Muscle of back (tissue), 11 donors: ENCODE data around the gene CRISPLD2. TPM values are rescaled to one million over a fixed set of nuclear protein-coding genes. Genes with fewer than 3 reads are reported as not detected.
"Not testable (repeated sequence)": the region's sequence is repeated elsewhere in the genome, so short reads cannot be mapped to it uniquely, and the experiment has no call there.

ENCODE experiments used
- DNase-seq, 3 donors: peaks; one replicate each; pipeline versions ENCODE4 v3.0.0 to v3.0.0-alpha.2; 2013
- polyA plus RNA-seq, 10 donors: library from polyadenylated mRNA; unstranded; fragments of 120-200 nt; gene quantifications; one replicate each; pipeline ENCODE4 v1.2.1, GENCODE V29; 2013; ENCODE audit not compliant: insufficient read length in 10 of 10

CRISPLD2 gene
- polyA plus RNA-seq, 10 donors, result 4.1 to 8.8 (median 6.8) TPM

DNA sequence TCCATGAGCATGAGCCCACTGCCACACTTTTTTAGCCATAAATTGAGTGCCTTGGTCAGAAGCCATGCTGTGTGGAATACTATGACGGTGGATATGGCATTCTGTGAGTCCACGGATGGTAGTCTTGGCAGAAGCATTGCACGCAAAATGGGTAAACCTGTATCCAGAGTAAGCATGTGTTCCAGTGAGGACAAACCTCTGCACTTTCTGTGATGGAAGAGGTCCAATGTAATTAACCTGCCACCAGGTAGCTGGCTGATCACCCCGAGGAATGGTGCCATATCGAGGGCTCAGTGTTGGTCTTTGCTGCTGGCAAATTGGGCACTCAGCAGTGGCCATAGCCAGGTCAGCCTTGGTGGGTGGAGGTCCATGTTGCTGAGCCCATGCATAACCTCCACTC lies 37.0 kb downstream of the CRISPLD2 start:
- DNase-seq, result not testable (repeated sequence)

GRCh38 chr16:84859681-84860080 lies 39.9 kb downstream of the CRISPLD2 start:
- DNase-seq, result no peak

DNA sequence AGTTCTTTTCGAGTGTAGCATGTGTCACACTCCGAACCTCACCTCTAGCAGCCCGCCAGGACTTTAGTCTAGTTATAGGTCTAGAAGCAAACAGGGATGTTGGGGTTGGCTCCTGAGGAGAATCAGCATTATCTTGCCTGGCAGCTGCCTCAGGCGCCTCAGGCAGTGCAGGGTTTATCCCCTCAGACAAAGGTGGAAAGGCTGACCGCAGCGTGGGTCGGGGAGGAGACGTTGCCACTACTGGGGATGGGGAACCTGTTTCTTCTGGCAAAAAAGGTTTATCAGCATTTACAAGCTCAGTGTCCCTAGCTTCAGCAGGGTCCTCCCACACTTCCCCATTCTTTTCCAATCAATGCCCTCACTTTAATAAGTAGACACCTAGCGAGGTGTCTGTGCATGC lies 40.6 kb downstream of the CRISPLD2 start:
- no peak for DNase-seq

- no peak for DNase-seq
Observed at GRCh38 chr16:84861671-84862070, 41.9 kb downstream of the CRISPLD2 start.

DNA sequence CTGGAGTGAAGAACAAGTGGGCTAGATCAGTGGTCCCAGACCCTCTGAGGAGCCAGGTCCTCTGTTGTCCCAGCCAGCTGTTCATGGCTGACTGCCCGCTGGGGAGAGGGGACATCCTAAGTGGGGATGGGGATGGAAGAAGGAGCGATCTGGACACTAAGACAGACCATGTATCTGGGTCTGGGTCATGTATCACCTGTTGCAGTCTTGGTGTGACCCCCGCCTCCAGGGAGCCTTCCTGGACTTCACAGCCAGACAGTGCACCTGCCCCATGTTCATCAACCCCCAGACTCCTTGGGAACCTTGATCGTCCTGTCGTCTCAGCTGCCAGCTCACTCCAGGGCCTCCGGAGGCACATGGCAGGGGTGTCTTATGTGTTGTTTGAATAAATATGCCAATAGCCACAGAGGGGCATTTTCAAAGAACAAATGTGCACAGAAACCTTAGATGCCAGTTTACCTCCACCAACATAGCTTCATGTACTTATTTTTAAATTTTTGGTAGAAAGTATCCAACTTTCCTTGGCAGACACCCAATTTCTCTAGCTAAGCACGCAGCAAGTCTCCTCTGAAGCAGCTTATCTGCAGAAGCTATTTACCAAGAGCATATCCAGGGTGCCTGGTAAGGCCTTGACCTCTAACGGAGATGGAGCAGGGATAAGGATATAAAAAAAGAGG lies 43.2 kb downstream of the CRISPLD2 start:
- no peak for DNase-seq

DNA sequence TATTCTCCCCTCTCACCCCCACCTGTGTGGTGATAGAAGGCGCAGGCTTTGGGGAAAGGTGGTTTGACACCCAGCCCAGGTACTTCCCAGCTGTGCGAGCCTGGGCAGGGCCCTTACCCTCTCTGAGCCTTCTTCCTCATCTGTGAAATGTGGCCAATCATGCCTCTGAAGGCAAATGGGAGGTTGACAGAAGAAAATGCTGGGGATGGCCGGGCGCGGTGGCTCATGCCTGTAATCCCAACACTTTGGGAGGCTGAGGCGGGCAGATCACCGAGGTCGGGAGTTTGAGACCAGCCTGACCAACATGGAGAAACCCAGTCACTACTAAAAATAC lies 43.7 kb downstream of the CRISPLD2 start:
- no peak for DNase-seq

GRCh38 chr16:84864326-84864955 lies 44.7 kb downstream of the CRISPLD2 start:
- DNase-seq, result peak in 1 of 3 donors; percentile 52

GRCh38 chr16:84867696-84868095 lies 47.9 kb downstream of the CRISPLD2 start:
- DNase-seq, result no peak

DNA sequence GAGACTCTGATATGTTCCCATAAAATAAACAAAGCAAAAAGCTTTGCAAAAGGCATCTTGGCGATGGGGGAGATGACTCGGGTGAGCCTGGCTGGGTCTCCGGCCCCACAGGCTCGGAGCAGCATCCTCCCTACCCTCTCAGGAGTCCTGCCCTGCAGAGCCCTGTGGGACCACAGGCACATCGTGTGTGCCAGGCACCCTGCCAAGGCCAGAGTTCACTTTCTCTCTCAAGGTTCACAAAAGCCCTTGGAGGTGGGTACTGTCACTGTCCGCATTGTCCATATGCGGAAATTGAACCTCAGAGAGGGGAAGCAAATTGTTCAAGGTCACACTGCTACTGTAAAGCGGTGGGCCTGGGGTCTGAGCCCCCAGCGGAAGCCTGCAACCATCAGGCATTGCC lies 48.5 kb downstream of the CRISPLD2 start:
- DNase-seq, result no peak

GRCh38 chr16:84868829-84869472 lies 49.2 kb downstream of the CRISPLD2 start:
- peak; percentile 45 to 71 (median 60) for DNase-seq

GRCh38 chr16:84869473-84869845 lies 49.7 kb downstream of the CRISPLD2 start:
- peak in 1 of 3 donors; percentile 39 for DNase-seq

DNA sequence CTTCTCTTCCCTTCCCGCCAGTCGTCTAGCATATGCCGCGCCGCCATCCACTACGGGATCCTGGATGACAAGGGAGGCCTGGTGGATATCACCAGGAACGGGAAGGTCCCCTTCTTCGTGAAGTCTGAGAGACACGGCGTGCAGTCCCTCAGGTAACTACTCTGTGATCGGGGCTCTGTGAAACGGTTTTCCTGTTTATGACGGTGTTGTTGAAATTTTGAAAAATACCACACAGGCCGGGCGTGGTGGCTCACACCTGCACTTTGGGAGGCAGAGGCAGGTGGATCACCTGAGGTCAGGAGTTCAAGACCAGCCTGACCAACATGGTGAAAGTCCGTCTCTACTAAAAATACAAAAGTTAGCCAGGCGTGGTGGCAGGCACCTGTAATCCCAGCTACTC lies 53.2 kb downstream of the CRISPLD2 start:
- not testable (repeated sequence) for DNase-seq

DNA sequence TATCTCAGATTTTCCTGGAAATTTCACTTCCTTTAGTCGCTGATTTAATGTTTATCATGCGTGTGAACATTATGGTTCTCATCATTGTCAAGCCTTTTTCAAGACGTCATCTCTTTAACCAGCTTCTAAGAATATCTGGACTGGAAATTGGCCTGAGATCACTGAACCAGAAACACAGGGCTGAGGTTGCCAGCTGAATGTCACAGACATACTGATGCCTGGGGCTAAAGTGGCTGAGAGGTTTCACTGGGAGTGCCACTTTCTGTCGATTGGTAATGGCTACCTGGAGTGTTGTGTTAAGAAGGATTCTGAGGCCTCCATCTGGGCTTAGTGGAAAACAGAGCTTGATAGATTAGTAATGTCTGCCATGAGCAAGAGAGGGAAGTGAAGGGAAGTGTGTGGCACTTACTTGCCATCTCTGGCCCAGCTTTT lies 54.2 kb downstream of the CRISPLD2 start:
- DNase-seq, result no peak

DNA sequence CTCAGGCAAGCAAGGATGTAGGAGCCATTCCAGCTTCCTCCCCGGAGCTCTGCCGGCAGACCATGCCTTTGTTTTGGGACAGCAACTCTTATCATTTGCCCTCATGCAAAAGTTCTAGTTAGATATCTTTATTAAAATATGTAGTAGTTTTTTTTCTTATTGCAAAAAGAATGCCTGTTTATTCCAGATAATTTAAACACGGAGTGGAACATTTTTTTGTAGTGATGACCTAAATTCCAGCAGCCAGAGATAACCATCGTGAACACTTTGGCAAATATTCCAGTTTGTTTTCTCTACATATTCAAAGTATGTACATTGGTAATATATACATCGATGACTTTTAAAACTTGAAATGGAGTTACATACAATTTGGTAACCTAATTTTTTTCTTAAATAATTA lies 54.8 kb downstream of the CRISPLD2 start:
- DNase-seq, result no peak

DNA sequence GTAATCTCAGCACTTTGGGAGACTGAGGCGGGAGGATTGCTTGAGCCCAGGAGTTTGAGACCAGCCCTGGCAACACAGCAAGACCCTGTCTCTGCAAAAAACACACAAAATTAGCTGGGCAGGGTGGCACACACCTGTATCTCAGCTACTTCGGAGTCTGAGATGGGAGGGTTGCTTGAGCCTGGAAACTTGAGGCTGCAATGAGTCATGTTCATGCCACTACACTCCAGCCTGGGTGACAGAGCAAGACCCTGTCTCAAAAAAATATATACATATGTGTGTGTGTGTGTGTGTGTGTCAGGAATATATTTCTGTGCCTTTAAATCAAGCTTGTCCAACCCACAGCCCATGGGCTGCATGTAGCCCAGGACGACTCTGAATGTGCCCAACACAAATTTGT lies 55.2 kb downstream of the CRISPLD2 start:
- DNase-seq, result no peak

- DNase-seq, result no peak
Observed at GRCh38 chr16:84875846-84876245, 56.1 kb downstream of the CRISPLD2 start.

GRCh38 chr16:84876873-84877606 lies 57.3 kb downstream of the CRISPLD2 start:
- DNase-seq, result no peak

GRCh38 chr16:84878770-84879169 lies 59.0 kb downstream of the CRISPLD2 start:
- no peak for DNase-seq

GRCh38 chr16:84879569-84880487 lies 60.0 kb downstream of the CRISPLD2 start:
- DNase-seq, result no peak

DNA sequence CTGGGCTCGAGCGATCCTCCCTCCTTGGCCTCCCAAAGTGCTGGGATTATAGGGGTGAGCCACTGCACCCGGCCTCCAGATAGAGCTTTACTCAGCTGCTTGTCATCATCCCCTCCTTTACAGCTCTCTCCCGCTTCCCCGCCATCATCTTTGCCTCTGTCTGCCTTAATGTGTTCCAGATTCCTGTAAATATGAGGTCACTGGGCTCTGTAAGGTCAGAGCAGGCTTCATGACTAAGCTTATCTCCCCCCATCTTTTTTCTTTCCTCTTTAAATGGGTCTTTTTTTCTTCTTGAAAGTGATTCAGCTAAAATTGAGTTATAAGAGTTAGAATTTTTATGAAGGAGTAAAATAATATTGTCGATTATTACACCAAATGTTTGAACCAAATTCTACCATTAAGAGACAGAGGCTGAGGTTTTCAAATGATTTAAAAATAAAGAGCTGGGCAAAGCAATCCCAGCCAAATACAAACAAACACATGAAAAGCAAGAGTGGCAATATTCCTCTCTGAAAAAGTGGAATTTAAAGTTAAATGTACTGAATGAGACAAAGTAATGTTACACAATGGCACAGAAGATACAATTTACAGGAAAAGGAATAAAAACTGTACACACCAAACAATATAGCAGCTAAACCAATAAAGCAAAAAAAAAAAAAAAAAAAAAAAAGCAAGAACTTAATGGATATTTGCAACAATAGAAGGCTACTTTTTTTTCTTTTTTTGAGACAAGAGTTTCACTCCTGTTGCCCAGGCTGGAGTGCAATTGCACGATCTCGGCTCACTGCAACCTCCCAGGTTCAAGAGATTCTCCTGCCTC lies 62.1 kb downstream of the CRISPLD2 start:
- peak in 2 of 3 donors; percentile 16 to 88 for DNase-seq

DNA sequence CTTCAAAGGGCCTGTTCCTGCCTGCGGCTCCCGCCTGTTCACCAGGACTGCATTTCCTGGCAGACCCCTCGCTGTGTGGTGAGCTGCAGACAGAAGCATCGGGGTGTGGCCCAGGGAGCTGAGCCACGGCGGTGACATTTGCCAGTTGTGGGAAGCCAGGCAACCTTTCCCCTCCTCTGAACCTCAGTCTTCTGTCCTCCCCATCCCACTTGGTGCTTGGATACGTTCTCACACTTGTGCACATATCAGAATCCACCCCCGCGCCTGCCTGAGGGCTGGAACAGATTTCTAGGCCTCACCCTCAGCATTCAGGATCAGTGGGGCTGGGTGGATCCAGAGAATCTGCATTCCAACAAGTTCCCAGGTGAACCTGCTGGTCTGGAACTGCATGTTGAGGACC lies 63.5 kb downstream of the CRISPLD2 start:
- peak in 1 of 3 donors; percentile 39 for DNase-seq
